Measurements from ENCODE around the gene ARID2.

DNA sequence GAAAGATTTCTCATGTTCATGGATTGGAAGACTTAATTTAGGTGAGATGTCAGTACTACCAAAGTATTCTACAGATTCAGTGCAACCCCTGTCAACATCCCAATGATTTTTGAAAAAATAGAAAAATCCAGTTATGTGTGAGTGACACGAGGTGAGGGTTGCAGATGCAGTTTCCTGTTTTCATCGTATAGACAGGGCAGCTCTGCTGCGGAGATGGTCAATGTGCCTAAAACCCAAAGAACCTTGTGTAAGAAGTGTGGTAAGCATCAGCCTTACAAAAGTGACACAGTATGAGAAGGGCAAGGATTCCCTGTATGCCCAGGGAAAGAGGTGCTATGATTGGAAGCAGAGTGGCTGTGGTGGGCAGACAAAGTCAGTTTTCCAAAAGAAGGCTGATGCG lies 166.5 kb downstream of the ARID2 start:
- TF ChIP-seq, protein P1, sequence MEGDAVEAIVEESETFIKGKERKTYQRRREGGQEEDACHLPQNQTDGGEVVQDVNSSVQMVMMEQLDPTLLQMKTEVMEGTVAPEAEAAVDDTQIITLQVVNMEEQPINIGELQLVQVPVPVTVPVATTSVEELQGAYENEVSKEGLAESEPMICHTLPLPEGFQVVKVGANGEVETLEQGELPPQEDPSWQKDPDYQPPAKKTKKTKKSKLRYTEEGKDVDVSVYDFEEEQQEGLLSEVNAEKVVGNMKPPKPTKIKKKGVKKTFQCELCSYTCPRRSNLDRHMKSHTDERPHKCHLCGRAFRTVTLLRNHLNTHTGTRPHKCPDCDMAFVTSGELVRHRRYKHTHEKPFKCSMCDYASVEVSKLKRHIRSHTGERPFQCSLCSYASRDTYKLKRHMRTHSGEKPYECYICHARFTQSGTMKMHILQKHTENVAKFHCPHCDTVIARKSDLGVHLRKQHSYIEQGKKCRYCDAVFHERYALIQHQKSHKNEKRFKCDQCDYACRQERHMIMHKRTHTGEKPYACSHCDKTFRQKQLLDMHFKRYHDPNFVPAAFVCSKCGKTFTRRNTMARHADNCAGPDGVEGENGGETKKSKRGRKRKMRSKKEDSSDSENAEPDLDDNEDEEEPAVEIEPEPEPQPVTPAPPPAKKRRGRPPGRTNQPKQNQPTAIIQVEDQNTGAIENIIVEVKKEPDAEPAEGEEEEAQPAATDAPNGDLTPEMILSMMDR (optimal IDR thresholded peaks at IDR 0.05 in 1 of 3, IDR thresholded peaks at IDR 0.05 in 1 of 3, conservative IDR thresholded peaks at IDR 0.05 in 1 of 3; ENCODE audit: extremely low read depth in 1 of 3, insufficient read depth in 2 of 3, low read length in 3 of 3): no peak
- no peak for TF ChIP-seq EZH2 (IDR thresholded peaks at IDR 0.05; ENCODE audit: low read length)

All from keratinocyte (primary cell).